Suprapubic skin (tissue), 3 donors: Measurements from ENCODE around the gene CMSS1.

ENCODE experiments used
- EP300 ChIP-seq: sonication (generic); formaldehyde crosslinking; IDR thresholded peaks from one replicate; pipeline ENCODE4 v1.6.1; 2017; ENCODE audit warnings: antibody characterized with exemption
- POLR2A ChIP-seq, 2 donors: fragments of 450-650 bp; IDR thresholded peaks; one replicate each; pipeline ENCODE4 v1.6.1; 2017; ENCODE audit warnings: antibody characterized with exemption in 2 of 2, mild to moderate bottlenecking in 2 of 2, moderate library complexity in 2 of 2
- TF ChIP-seq, protein P1 (sequence below), 2 donors: fragments of 200-600 bp in 1 of 2; fragments of 450-650 bp in 1 of 2; sonication (generic) in 1 of 2; IDR thresholded peaks; one replicate each; pipeline ENCODE4 v1.5.1; 2016 to 2019; ENCODE audit warnings: antibody characterized with exemption in 2 of 2, mild to moderate bottlenecking in 1 of 2, moderate library complexity in 1 of 2

- no peak for TF ChIP-seq POLR2A (IDR thresholded peaks at IDR 0.05)
- TF ChIP-seq, protein P1, sequence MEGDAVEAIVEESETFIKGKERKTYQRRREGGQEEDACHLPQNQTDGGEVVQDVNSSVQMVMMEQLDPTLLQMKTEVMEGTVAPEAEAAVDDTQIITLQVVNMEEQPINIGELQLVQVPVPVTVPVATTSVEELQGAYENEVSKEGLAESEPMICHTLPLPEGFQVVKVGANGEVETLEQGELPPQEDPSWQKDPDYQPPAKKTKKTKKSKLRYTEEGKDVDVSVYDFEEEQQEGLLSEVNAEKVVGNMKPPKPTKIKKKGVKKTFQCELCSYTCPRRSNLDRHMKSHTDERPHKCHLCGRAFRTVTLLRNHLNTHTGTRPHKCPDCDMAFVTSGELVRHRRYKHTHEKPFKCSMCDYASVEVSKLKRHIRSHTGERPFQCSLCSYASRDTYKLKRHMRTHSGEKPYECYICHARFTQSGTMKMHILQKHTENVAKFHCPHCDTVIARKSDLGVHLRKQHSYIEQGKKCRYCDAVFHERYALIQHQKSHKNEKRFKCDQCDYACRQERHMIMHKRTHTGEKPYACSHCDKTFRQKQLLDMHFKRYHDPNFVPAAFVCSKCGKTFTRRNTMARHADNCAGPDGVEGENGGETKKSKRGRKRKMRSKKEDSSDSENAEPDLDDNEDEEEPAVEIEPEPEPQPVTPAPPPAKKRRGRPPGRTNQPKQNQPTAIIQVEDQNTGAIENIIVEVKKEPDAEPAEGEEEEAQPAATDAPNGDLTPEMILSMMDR (IDR thresholded peaks at IDR 0.05) = peak; percentile 62 to 65
- TF ChIP-seq EP300 = no peak
Measured at GRCh38 chr3:99842826-99843589, 25.3 kb downstream of the CMSS1 start.
